ENCODE results near the gene GRAMD1A.

DNA sequence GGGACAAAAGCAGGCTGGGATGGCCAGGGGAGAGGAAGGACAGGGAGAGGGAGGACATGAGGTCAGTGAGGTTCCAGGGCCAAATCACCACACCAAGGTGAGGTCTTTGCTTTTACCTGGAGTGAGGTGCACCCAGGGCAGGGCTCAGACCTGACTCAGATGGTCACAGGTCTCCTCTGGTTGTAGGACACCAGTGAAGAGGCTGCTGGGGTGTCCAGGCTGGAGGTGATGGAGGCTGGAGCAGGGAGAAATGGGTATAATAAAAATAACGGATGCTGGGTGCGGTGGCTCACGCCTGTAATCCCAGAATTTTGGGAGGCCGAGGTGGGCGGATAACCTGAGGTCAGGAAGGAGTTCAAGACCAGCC, 6.9 kb downstream of the GRAMD1A start:
- no peak for TF ChIP-seq ZNF565 (CRISPR knock-in tag; conservative IDR thresholded peaks at IDR 0.05; ENCODE audit: low read depth)
- TF ChIP-seq RARB (CRISPR knock-in tag; IDR thresholded peaks at IDR 0.05): no peak
- TF ChIP-seq ZNF8 (CRISPR knock-in tag; IDR thresholded peaks at IDR 0.05): no peak
- no peak for TF ChIP-seq ARNTL (CRISPR knock-in tag; IDR thresholded peaks at IDR 0.05; ENCODE audit: borderline replicate concordance, low read depth)
- TF ChIP-seq TCF4 (CRISPR knock-in tag; IDR thresholded peaks at IDR 0.05; ENCODE audit: borderline replicate concordance): no peak
- TF ChIP-seq, protein P1, sequence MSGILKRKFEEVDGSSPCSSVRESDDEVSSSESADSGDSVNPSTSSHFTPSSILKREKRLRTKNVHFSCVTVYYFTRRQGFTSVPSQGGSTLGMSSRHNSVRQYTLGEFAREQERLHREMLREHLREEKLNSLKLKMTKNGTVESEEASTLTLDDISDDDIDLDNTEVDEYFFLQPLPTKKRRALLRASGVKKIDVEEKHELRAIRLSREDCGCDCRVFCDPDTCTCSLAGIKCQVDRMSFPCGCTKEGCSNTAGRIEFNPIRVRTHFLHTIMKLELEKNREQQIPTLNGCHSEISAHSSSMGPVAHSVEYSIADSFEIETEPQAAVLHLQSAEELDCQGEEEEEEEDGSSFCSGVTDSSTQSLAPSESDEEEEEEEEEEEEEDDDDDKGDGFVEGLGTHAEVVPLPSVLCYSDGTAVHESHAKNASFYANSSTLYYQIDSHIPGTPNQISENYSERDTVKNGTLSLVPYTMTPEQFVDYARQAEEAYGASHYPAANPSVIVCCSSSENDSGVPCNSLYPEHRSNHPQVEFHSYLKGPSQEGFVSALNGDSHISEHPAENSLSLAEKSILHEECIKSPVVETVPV (CRISPR knock-in tag; IDR thresholded peaks at IDR 0.05): no peak
